ENCODE data around the gene KIRREL3. TPM values are rescaled to one million over a fixed set of nuclear protein-coding genes. Genes with fewer than 3 reads are reported as not detected.

Gene KIRREL3
- total and polyA plus RNA-seq, 3 donors from 2014 or later, result 1.0 to 1.1 (median 1.1) TPM

DNA sequence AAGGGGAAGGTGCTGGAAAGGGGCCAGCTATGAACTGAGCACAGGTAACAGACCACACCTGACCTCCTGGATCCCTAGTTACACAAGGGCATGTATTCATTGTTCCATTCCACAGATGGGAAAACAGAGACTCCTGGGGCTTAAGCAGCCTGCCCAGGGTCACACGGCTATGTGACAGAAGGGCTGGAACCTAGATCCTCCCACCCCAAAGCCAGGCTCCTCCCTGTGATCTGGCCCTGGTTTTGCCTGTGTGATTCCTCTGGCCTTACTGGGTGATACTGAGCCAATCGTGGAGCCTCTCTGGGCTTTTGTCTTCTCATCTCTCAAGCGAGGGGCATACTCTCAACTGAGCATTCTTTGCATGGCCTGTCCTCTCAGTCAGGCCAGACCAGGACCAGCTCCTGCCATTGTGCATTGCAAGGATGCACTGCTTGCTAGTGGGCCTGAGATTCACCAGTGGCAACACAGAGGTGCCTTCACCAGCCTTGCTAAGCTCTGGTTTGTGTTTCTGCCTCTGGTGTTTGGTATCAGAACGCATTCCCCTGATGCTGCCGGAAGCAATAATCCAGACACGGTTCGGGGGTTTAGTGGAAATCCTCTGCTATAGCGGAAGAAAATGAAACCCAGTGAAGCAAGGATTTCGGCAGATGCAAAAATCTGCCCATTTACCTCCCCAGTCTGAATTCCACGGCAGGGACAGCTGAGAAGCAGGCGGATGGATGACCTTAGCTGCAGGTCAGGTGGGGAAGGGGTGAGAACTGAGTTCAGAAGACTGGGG lies 418.5 kb downstream of the KIRREL3 start:
- Histone ChIP-seq H3K9me3 (no peaks in the 10 kb centered on the region), H3K27ac (no peak overlapping the region), H3K4me3 (no peak overlapping the region), H3K36me3 (ENCODE audit: low read depth, missing control alignments) (no peaks in the 10 kb centered on the region), H3K4me1 (peaks cover 4% of the 10 kb centered on the region), H3K27me3 (no peaks in the 10 kb centered on the region)
- no peak for DNase-seq
- TF ChIP-seq POLR2A (IDR thresholded peaks at IDR 0.05), result no peak
- TF ChIP-seq, protein P1, sequence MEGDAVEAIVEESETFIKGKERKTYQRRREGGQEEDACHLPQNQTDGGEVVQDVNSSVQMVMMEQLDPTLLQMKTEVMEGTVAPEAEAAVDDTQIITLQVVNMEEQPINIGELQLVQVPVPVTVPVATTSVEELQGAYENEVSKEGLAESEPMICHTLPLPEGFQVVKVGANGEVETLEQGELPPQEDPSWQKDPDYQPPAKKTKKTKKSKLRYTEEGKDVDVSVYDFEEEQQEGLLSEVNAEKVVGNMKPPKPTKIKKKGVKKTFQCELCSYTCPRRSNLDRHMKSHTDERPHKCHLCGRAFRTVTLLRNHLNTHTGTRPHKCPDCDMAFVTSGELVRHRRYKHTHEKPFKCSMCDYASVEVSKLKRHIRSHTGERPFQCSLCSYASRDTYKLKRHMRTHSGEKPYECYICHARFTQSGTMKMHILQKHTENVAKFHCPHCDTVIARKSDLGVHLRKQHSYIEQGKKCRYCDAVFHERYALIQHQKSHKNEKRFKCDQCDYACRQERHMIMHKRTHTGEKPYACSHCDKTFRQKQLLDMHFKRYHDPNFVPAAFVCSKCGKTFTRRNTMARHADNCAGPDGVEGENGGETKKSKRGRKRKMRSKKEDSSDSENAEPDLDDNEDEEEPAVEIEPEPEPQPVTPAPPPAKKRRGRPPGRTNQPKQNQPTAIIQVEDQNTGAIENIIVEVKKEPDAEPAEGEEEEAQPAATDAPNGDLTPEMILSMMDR (IDR thresholded peaks at IDR 0.05), result no peak
- intact Hi-C loops (cut with DNase I; ENCODE audit: low total_unique reads), result no loop called here
- WGBS, 2 donors, result 87 to 91% methylated on average over 11 of the region's 11 CpGs

DNA sequence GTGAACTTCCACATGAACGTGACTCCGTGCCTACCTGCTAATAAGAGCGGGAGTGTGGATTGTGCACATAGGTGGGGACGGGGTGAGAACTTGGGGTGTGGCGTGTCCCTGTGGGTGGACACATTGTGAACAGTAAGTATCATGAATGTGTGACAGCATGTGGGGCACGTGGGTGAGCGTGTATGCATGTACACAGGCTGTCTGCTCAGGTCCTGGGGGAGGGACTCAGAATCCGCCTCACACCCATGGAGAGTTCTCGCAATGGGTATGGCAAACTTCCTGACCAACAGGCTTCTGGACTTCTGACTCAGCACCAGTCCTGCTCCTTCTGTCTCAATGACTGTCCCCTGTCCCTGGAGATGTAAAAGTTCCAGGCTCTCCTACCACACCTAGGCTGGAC lies 422.1 kb downstream of the KIRREL3 start:
- Histone ChIP-seq H3K27me3 (no peaks in the 10 kb centered on the region), H3K9me3 (no peaks in the 10 kb centered on the region), H3K36me3 (ENCODE audit: low read depth, missing control alignments) (no peaks in the 10 kb centered on the region), H3K4me3 (no peak overlapping the region), H3K4me1 (no peaks in the 10 kb centered on the region), H3K27ac (no peak overlapping the region)
- intact Hi-C loops (cut with DNase I; ENCODE audit: low total_unique reads), result no loop called here
- no peak for TF ChIP-seq POLR2A (IDR thresholded peaks at IDR 0.05)
- TF ChIP-seq, protein P1 (IDR thresholded peaks at IDR 0.05), result no peak
- DNase-seq, result no peak
- 68 to 88% methylated on average over 8 to 9 of the region's 9 CpGs for WGBS, 2 donors

DNA sequence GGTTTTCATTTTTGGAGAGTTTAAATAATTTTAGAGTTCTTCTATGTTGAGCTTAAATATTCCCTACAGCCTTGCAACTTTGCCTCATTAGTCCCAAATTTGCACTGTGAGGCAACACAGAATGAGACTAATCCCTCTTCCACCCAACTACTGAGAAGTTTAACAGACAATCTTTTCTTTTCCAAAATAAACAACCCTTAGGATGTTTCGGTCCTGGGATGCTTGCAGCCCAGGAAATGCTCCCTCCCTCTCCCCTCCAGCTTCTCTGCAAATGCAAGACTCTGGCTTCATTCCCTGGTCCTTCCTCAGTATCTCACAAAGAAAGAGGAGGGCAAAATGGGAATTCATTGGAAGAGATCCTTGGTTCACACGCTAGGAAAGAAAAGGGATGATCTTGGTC lies 422.5 kb downstream of the KIRREL3 start:
- intact Hi-C loops (cut with DNase I; ENCODE audit: low total_unique reads), result no loop called here
- H3K4me3 ChIP-seq, result no peak overlapping the region
- no peak for DNase-seq
- H3K27me3 ChIP-seq, result no peaks in the 10 kb centered on the region
- H3K36me3 ChIP-seq (ENCODE audit: low read depth, missing control alignments), result no peaks in the 10 kb centered on the region
- H3K9me3 ChIP-seq, result no peaks in the 10 kb centered on the region
- H3K4me1 ChIP-seq, result no peaks in the 10 kb centered on the region
- 46% methylated on average over 2 of the region's 2 CpGs for WGBS, 2 donors
- H3K27ac ChIP-seq, result no peak overlapping the region
- TF ChIP-seq POLR2A (IDR thresholded peaks at IDR 0.05), result no peak
- TF ChIP-seq, protein P1 (IDR thresholded peaks at IDR 0.05), result no peak

DNA sequence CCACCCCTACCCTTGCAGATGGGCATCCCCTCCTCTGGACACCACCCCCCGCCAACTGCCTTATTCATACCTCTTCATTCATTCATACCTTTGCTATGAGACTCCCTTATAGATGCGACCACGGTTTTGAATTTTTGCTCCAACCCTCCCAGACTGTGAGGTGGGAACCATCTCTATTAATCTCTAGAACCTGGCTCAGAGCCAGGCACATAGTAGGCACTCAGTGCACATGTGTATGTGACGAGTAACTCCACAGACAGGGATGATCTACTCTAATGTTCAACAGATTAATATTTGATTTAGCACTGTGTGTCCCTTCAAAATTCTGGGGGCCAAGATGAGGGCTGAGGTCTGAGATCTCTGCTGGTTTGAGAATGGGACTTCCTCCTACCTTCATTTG lies 424.7 kb downstream of the KIRREL3 start:
- no peak for DNase-seq
- H3K36me3 ChIP-seq (ENCODE audit: low read depth, missing control alignments), result no peaks in the 10 kb centered on the region
- 83 to 84% methylated on average over 4 of the region's 4 CpGs for WGBS, 2 donors
- no peaks in the 10 kb centered on the region for H3K9me3 ChIP-seq
- no peaks in the 10 kb centered on the region for H3K4me1 ChIP-seq
- H3K4me3 ChIP-seq, result no peak overlapping the region
- H3K27me3 ChIP-seq, result no peaks in the 10 kb centered on the region
- no peak overlapping the region for H3K27ac ChIP-seq
- intact Hi-C loops (cut with DNase I; ENCODE audit: low total_unique reads), result no loop called here
- no peak for TF ChIP-seq POLR2A (IDR thresholded peaks at IDR 0.05)
- TF ChIP-seq, protein P1 (IDR thresholded peaks at IDR 0.05), result no peak

All from testis (tissue), 3 donors.